GM15510 (cell line): ENCODE measurements around the gene UQCRFS1.

Experiments
- POLR2A ChIP-seq: IDR thresholded peaks from 3 replicates; pipeline ENCODE4 v1.6.1; 2011; ENCODE audit warnings: borderline replicate concordance; ENCODE audit not compliant: insufficient read length; ENCODE audit errors: extremely low read depth

Gene UQCRFS1

DNA sequence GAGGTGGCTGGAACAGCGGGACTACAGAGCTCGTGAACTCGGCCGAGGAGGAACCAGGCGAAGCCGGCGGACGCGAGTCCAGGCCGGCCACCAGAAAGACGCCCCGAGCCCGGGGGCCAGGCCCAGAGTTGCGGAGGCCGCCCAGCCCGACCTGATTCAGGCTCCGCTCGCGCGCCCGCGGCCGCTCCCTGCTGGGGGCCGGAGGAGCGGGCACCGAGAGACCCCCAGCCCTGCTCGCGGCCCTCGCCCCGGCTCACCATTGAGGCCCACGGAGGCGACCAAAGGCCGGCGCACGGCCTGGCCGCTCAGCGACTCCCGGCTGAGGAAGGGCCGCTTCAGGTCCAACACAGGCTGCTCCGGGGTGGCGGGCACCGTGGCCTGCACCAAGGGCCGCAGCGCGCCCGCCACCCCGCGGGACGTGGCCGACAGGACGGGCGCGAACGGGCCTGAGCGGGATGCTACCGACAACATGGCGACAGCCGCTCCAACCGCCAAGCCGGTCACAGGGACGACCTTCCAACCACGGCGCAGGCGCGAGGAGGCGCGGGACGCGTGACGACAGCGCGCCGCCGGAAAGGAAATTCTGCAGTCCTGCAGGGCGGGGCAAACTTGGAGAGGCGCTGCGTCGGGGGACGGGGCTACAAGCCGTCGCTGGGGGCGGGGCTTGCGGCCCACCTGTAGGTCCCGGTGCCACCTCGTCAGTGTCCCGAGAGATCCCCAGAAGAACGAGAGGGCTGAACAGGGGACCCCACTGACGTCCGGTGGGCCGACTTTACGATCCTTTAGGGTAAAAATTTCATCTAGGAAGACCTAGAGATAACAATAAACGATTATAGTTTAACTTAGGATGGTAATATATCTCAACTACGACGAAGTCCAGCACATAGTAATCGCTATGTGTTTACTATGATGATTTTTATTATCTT lies at the start of gene UQCRFS1:
Gene UQCRFS1, minus strand, starts transcription at position 504 of the 926 bp plus-strand sequence. Its CDS starts 33 bp downstream, at position 471.
- peak; percentile 56 for TF ChIP-seq POLR2A

DNA sequence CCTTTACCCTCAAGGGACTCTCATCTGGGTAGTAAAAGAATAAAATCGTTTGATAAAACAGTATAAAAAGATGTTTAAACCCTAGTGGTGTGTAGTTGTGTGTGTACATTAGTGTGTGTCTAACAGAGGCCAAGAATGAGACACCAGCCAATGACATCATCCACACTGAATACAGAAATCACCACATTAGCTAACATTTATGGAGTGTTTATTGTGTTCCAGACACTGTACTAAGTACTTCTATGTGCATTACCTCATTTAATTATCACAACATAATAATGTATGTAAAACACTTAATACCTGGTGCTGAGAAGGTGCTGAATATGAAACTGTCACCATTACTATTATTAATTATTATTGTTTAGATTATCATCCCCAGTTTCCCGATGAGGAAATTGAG lies 49.1 kb upstream of the UQCRFS1 start:
- no peak for TF ChIP-seq POLR2A

DNA sequence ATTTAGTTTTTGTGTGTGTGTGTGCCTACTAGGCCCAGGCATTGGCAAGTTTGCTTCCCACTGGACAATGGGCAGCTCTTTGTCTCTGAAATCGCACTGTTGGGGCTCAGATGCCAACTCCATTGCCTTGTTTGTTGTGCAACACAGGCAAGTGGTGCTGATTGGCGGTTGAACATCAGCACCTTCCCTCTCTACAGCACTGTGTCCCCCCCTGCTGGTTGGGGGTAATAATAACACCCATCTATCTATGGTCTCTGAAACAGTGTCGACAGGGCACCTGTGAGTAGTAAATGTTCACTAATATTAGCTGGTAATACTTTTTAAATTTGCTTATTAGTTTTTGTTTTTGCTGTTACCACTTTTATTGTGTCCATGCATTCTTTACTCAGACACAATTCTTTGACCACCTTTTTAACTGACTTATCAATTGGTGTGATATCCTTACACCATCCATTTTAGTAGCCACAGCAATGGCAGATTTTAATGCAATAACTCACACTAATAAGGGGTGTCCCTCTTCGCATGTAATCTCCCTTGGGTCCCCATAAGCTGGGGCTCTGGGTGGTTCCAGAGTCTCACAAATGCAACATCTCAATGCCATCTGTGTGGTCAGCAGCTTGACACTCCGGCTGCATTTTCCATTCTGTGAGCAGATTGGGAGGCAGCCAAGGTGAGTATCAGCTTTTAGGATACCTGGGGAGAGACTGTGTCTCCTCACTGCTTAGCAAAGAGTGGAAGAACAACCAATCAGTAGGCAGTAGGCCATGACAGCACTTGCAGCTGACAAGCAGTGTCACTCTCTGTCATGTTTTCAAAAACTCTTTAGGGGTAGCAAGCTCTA lies 47.7 kb upstream of the UQCRFS1 start:
- TF ChIP-seq POLR2A = no peak

DNA sequence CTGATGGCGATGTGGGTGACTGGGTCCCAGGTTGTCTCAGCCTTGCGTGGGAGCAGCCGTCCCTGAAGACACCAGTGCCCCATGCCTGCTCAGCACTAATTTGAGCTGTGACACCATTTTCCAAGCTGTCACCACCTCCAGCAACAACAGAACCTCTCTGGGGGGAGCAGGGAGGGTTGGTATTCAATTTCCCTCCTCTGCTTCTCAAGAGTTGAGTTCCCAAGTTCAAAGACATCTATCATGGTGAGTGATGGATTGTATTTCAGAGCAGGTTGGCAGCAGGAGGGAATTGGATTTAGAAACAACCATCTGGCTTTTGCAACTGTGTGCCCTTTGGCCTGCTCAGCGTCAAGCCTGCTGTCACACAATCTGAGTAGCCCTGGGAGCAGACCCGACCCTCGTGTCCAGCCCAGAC lies 46.9 kb upstream of the UQCRFS1 start:
- TF ChIP-seq POLR2A = no peak

DNA sequence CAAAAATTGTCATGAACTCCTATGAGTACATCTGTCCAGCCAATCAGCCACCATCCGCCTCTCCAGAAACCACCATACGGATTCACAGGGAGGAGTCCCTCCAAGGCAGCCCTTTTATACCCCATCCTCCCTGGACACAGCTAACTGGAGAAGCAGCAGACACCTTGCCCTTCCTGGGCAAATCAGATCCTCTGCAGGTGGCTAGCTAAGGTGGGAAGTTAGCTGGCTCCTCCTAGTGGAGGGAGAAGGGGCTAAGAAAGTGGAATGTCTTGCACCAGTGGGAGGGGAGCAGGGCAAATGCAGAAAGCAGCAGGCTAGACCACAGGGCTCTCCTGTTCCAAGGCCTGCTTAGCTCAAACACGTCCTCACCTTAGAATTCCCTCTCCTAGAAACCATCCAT lies 46.2 kb upstream of the UQCRFS1 start:
- no peak for TF ChIP-seq POLR2A

DNA sequence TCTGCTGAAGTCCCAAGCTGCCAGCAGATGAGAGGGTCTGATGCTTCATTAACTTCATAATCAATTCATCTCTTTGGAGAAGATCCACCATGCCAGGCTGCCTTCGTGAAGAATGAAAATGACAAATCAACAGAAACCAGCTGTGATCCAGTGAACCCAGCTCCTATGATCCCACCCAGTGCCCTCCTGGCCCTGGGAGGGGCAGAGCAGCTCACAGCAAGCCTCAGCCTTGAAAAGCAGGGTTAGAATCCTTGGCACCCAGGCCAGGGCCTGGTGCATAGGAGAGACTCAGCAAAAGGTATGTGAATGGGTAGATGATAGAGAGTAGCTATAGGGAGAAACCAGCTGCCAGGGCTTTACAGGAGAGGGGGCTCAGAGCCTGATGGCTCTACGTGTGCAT lies 43.6 kb upstream of the UQCRFS1 start:
- no peak for TF ChIP-seq POLR2A

DNA sequence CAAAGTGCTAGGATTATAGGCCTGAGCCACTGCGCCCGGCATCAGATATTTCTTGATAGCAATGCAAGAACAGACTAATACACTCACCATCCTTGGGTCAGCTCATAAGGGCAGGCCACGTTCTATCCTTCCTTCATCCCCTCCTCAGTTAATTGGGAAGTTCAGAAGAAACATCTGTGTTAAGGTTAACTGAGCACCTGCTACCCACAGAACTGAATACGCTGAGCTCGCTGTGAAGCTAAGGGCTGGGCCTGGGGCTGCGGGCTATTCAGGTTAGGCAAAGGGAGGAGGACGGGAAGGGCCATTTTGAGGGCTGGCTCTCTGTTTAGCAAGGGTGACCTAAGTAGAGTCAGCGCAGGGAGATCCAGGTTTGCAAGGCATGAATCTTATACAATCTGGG lies 43.0 kb upstream of the UQCRFS1 start:
- TF ChIP-seq POLR2A = no peak

DNA sequence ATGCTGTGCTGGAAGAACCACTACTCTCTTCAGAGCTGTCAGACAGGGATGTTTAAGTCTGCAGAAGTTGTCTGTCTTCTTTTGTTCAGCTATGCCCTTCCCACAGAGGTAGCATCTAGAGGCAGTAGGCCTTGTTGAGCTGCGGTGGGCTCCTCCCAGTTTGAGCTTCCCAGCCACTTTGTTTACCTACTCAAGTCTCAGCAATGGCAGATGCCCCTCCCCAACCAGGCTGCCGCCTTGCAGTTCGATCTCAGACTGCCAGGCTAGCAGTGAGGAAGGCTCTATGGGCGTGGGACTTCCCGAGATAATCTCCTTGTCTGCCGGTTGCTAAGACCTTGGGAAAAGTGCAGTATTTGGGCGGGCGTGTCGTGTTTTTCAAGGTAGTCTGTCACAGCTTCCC lies 42.1 kb upstream of the UQCRFS1 start:
- no peak for TF ChIP-seq POLR2A

DNA sequence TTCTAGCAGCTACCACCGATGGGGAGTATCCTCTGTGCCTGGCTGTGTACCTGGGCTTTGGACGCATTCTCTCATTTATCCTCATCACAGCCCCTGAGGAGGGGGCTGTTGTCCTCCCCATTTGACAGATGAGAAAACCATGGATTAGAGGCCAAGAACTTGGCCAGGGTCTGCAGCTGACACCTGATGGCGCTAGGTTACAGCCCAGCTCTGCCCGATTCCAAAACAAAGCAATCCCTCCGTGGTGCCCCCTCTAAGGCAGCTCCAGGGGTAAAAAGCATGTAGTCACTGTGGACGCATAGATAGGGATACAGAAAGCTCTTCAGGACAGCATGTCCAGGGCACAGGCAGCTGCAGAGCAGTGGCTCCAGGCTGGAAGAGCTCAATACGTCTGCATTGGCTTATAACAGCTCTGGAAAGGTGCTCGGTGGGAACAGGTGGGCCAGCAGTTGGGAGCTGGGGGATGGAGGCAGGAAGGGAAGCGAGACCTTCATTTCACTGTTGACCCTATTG lies 35.4 kb upstream of the UQCRFS1 start:
- TF ChIP-seq POLR2A = no peak

DNA sequence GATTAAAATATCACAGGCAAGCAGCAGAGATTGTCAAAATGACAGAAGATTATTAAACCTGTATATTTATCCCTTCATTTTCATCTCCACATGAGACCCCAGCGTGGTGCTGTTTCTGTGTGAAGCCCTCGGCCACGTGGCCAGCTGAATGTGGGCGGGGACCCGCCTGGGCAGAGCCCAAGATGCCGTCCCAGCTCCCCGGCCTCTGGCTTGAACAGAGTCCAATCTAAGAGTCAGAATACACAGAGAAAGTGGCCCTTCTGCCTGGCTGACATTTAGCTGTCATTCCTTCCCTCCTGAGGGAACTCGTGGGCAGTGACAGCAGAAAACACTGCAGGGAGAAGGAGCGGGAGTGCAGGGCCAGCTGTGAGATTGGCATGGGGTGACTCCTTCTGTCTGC lies 34.9 kb upstream of the UQCRFS1 start:
- no peak for TF ChIP-seq POLR2A

DNA sequence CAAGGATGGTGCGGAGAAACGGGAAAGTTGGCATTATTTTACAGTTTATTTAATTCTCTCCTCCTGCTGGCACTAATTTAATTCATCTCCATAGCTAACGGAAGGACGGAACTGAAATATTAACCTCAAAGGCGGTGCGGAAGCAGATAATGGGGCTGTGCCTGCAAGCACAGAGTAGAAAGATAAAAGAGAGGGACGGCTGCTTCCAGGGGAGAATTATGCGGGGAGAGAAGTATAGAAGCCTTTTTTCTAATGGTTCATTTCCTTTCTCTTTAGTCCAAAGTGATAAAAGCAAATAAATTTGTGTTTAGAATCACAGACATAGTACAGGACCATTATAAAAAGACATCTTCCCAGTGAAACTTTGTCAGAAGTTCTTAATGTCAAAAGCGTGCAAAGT lies 34.5 kb upstream of the UQCRFS1 start:
- TF ChIP-seq POLR2A = no peak

DNA sequence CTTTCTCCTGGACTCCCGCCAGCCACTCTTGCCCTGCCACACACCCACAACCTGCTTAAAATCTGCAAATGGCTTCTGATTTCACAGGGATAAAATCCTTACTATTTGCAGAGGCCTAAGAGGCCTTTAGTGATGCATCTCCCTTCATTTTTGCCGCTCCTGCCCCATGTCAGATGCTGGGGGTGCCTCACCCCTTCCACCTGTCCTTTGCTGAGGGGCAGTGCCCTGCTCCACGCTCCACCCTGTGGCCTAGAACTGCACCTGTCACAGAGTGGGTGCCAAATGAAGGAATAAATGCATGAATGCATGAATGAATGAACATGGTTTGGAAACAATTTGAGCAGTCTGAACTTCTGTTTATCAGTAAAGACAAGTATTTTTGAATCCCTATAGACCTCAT lies 34.1 kb upstream of the UQCRFS1 start:
- TF ChIP-seq POLR2A = no peak

DNA sequence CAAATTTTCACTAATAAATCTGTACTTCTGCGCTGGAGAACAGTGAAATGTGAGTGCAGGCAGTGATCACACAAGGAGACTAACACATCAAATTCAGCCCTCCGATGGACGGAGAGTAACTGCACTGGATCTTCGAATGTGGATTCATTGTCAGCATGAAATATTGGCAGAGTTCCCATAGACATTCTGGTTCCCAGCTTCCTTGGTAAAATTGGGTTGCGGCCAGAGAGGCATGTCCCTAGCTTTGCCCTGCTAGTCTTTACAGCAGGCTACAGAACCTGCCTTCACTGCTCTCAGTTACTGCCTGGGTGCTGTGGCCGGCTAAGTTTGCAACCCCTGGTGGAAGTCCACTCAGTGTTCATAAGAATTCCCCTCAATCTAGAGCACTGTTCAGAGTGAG lies 32.3 kb upstream of the UQCRFS1 start:
- TF ChIP-seq POLR2A = no peak

DNA sequence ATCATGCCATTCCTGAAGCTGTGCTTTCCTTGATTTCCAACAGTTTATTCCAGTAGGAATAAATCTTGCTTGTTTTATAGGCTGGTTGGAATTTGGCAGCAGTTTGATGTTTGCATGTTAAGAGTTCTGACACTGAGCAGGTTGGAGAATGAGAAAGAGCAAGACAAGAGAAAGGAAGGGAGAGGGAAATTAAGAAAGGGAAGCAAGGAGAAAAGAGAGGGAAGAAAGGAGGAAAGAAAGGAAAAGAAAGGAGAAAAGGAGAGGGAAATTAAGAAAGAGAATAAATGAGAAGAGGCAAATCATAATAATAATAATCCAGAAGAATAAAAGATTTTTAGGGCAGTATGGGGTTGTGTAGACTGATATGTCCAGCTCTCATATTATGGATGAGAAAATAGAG lies 28.4 kb upstream of the UQCRFS1 start:
- TF ChIP-seq POLR2A = no peak

DNA sequence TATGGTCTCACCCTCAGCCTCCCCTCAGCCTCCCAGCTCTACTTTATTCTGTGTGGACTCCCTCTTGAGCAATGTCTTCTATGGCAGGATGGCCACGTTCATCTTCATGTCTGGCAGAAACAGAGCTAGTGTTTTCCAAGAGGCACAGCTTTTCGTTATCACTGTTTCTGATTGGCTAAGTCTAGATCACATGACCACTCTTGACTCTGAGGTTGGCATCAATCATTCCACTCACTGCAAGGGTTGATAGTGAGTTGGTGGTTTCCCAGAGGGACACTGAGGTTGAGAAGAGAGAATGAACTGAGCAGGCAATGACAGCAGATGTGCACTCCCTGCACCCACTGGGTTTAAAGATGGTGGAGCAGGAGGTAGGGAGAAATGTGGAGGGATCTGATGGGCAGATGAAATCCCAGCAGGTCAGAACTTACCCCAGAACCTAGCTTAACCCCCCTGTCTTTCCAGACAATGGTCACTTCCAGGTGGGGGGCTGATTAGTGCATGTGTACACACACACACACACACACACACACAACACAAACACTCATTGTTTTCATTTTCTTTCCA lies 26.3 kb upstream of the UQCRFS1 start:
- no peak for TF ChIP-seq POLR2A
